HepG2 (cell line): ENCODE results near the gene ALPK3. TPM values are rescaled to one million over a fixed set of nuclear protein-coding genes. Genes with fewer than 3 reads are reported as not detected.

Experiments
- ARNTL ChIP-seq: sonication (generic); formaldehyde crosslinking; IDR thresholded peaks from 2 replicates; pipeline ENCODE4 v1.4.0; 2020; ENCODE audit warnings: mild to moderate bottlenecking, missing genetic modification reagents
- HDAC2 ChIP-seq: sonication (generic); formaldehyde crosslinking; IDR thresholded peaks from 2 replicates; pipeline ENCODE4 v1.4.0; 2020; ENCODE audit warnings: missing genetic modification reagents
- KLF6 ChIP-seq: IDR thresholded peaks from 2 replicates; pipeline ENCODE4 v1.8.0; 2016; ENCODE audit warnings: missing biosample characterization, missing genetic modification reagents
- PCBP1 ChIP-seq: fragments of 200-400 bp; formaldehyde crosslinking; IDR thresholded peaks from 2 replicates; pipeline ENCODE4 v1.6.1; 2017; ENCODE audit warnings: mild to moderate bottlenecking, low read depth, low read length, borderline replicate concordance
- SALL1 ChIP-seq: sonication (generic); formaldehyde crosslinking; IDR thresholded peaks from 2 replicates; pipeline ENCODE4 v1.8.0; 2022; ENCODE audit warnings: mild to moderate bottlenecking, missing genetic modification reagents
- SMC3 ChIP-seq: IDR thresholded peaks from 2 replicates; pipeline ENCODE4 v1.6.1; 2011; ENCODE audit warnings: low read length, improper control_type of control experiment
- SP2 ChIP-seq: sonication (generic); formaldehyde crosslinking; IDR thresholded peaks from 2 replicates; pipeline ENCODE4 v1.5.1; 2020; ENCODE audit warnings: mild to moderate bottlenecking, missing genetic modification reagents
- WIZ ChIP-seq: sonication (generic); formaldehyde crosslinking; IDR thresholded peaks from 2 replicates; pipeline ENCODE4 v1.5.1; 2020; ENCODE audit warnings: mild to moderate bottlenecking, missing genetic modification reagents
- ZNF629 ChIP-seq: sonication (generic); formaldehyde crosslinking; conservative IDR thresholded peaks from 2 replicates; pipeline ENCODE4 v1.5.0; 2020; ENCODE audit warnings: missing genetic modification reagents
- ZNF891 ChIP-seq: sonication (generic); formaldehyde crosslinking; IDR thresholded peaks from 2 replicates; pipeline ENCODE4 v1.5.0; 2020; ENCODE audit warnings: mild to moderate bottlenecking, missing genetic modification reagents
- ZZZ3 ChIP-seq: sonication (generic); formaldehyde crosslinking; IDR thresholded peaks from 2 replicates; pipeline ENCODE4 v1.4.0; 2020; ENCODE audit warnings: missing genetic modification reagents, mild to moderate bottlenecking, borderline replicate concordance
- polyA plus RNA-seq, 8 experiments: library from polyadenylated mRNA; depleted of rRNA in 3 of 8; stranded (reverse) in 7 of 8; unstranded in 1 of 8; fragments of >200 nt; fragmentation: Illumina TruSeq in 4 of 8; extraction: Trizol in 4 of 8; gene quantifications; 2 replicates each; pipeline versions ENCODE4 v1.2.1 to v1.2.3, GENCODE V29; 2011 to 2016; ENCODE audit warnings: low read depth in 4 of 8, missing spikeins in 1 of 8, mixed read lengths in 1 of 8; ENCODE audit not compliant: insufficient read depth in 1 of 8
- total RNA-seq, 5 experiments: library from RNA; depleted of rRNA; stranded (reverse); fragments of >200 nt; fragmentation: Illumina TruSeq; extraction: Trizol; gene quantifications; 2 replicates each; pipeline ENCODE4 v1.2.3, GENCODE V29; 2016; ENCODE audit warnings: low read depth in 1 of 5
- TF ChIP-seq, protein P1 (sequence below): sonication (generic); formaldehyde crosslinking; IDR thresholded peaks from 2 replicates; pipeline ENCODE4 v1.9.0; 2021; ENCODE audit warnings: mild to moderate bottlenecking, missing genetic modification reagents
- TF ChIP-seq, protein P2 (sequence below): sonication (generic); formaldehyde crosslinking; IDR thresholded peaks from 2 replicates; pipeline ENCODE4 v1.5.1; 2020; ENCODE audit warnings: mild to moderate bottlenecking, missing genetic modification reagents, moderate library complexity
- TF ChIP-seq, protein P3 (sequence below): sonication (generic); formaldehyde crosslinking; IDR thresholded peaks from 2 replicates; pipeline ENCODE4 v1.4.0; 2020; ENCODE audit warnings: missing genetic modification reagents
- TF ChIP-seq, protein P4 (sequence below), 2 experiments: sonication (generic) in 1 of 2; formaldehyde crosslinking in 1 of 2; IDR thresholded peaks; 2 replicates each; pipeline versions ENCODE4 v1.4.0 to v1.6.1; 2018 to 2020; ENCODE audit warnings: missing genetic modification reagents in 2 of 2, borderline replicate concordance in 1 of 2, low read depth in 1 of 2, mild to moderate bottlenecking in 1 of 2, missing biosample characterization in 1 of 2

Gene ALPK3
- total and polyA plus RNA-seq, 2 of the 13 experiments (the other 11 are each of a cell fraction or from before 2014, with no cell fraction given), result 0.04 to 0.42 TPM

DNA sequence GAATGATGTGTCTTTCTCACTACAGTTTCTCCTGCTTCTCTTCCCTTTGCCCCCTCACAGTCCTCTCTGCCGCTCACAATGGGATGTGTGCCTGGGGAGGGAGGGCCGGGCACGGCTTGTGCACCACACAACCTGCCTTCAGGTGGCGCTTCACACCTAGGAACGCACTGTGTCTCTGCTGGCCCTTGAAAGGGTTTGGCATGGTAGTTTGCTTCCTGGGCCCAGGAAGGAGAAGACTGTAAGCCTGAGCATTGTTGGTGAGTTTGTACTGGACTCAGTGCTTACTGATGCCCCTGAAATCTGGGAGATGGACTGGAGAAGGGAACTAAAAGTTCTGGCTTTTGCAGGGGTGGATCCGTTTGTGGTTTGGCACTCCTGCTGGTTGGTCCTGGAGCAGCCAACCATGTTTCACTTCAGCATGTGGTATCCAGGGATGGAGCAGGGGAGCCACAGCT, 9.2 kb downstream of the ALPK3 start (continued):
- TF ChIP-seq, protein P1, sequence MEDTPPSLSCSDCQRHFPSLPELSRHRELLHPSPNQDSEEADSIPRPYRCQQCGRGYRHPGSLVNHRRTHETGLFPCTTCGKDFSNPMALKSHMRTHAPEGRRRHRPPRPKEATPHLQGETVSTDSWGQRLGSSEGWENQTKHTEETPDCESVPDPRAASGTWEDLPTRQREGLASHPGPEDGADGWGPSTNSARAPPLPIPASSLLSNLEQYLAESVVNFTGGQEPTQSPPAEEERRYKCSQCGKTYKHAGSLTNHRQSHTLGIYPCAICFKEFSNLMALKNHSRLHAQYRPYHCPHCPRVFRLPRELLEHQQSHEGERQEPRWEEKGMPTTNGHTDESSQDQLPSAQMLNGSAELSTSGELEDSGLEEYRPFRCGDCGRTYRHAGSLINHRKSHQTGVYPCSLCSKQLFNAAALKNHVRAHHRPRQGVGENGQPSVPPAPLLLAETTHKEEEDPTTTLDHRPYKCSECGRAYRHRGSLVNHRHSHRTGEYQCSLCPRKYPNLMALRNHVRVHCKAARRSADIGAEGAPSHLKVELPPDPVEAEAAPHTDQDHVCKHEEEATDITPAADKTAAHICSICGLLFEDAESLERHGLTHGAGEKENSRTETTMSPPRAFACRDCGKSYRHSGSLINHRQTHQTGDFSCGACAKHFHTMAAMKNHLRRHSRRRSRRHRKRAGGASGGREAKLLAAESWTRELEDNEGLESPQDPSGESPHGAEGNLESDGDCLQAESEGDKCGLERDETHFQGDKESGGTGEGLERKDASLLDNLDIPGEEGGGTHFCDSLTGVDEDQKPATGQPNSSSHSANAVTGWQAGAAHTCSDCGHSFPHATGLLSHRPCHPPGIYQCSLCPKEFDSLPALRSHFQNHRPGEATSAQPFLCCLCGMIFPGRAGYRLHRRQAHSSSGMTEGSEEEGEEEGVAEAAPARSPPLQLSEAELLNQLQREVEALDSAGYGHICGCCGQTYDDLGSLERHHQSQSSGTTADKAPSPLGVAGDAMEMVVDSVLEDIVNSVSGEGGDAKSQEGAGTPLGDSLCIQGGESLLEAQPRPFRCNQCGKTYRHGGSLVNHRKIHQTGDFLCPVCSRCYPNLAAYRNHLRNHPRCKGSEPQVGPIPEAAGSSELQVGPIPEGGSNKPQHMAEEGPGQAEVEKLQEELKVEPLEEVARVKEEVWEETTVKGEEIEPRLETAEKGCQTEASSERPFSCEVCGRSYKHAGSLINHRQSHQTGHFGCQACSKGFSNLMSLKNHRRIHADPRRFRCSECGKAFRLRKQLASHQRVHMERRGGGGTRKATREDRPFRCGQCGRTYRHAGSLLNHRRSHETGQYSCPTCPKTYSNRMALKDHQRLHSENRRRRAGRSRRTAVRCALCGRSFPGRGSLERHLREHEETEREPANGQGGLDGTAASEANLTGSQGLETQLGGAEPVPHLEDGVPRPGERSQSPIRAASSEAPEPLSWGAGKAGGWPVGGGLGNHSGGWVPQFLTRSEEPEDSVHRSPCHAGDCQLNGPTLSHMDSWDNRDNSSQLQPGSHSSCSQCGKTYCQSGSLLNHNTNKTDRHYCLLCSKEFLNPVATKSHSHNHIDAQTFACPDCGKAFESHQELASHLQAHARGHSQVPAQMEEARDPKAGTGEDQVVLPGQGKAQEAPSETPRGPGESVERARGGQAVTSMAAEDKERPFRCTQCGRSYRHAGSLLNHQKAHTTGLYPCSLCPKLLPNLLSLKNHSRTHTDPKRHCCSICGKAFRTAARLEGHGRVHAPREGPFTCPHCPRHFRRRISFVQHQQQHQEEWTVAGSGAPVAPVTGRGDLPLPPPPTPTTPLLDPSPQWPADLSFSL (CRISPR knock-in tag), result no peak
- TF ChIP-seq, protein P2, sequence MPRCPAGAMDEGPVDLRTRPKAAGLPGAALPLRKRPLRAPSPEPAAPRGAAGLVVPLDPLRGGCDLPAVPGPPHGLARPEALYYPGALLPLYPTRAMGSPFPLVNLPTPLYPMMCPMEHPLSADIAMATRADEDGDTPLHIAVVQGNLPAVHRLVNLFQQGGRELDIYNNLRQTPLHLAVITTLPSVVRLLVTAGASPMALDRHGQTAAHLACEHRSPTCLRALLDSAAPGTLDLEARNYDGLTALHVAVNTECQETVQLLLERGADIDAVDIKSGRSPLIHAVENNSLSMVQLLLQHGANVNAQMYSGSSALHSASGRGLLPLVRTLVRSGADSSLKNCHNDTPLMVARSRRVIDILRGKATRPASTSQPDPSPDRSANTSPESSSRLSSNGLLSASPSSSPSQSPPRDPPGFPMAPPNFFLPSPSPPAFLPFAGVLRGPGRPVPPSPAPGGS, result no peak
- no peak for TF ChIP-seq SP2 (CRISPR knock-in tag)
- TF ChIP-seq, protein P3, sequence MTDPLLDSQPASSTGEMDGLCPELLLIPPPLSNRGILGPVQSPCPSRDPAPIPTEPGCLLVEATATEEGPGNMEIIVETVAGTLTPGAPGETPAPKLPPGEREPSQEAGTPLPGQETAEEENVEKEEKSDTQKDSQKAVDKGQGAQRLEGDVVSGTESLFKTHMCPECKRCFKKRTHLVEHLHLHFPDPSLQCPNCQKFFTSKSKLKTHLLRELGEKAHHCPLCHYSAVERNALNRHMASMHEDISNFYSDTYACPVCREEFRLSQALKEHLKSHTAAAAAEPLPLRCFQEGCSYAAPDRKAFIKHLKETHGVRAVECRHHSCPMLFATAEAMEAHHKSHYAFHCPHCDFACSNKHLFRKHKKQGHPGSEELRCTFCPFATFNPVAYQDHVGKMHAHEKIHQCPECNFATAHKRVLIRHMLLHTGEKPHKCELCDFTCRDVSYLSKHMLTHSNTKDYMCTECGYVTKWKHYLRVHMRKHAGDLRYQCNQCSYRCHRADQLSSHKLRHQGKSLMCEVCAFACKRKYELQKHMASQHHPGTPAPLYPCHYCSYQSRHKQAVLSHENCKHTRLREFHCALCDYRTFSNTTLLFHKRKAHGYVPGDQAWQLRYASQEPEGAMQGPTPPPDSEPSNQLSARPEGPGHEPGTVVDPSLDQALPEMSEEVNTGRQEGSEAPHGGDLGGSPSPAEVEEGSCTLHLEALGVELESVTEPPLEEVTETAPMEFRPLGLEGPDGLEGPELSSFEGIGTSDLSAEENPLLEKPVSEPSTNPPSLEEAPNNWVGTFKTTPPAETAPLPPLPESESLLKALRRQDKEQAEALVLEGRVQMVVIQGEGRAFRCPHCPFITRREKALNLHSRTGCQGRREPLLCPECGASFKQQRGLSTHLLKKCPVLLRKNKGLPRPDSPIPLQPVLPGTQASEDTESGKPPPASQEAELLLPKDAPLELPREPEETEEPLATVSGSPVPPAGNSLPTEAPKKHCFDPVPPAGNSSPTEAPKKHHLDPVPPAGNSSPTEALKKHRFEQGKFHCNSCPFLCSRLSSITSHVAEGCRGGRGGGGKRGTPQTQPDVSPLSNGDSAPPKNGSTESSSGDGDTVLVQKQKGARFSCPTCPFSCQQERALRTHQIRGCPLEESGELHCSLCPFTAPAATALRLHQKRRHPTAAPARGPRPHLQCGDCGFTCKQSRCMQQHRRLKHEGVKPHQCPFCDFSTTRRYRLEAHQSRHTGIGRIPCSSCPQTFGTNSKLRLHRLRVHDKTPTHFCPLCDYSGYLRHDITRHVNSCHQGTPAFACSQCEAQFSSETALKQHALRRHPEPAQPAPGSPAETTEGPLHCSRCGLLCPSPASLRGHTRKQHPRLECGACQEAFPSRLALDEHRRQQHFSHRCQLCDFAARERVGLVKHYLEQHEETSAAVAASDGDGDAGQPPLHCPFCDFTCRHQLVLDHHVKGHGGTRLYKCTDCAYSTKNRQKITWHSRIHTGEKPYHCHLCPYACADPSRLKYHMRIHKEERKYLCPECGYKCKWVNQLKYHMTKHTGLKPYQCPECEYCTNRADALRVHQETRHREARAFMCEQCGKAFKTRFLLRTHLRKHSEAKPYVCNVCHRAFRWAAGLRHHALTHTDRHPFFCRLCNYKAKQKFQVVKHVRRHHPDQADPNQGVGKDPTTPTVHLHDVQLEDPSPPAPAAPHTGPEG (CRISPR knock-in tag), result no peak
- TF ChIP-seq ARNTL (CRISPR knock-in tag), result no peak
- no peak for TF ChIP-seq ZNF629
- 0 out of 2 replicates have a peak, but pooled peaks have one; percentile 52 for TF ChIP-seq SALL1
- TF ChIP-seq KLF6 (CRISPR knock-in tag), result 0 out of 2 replicates have a peak, but pooled peaks have one; percentile 23
- TF ChIP-seq WIZ (CRISPR knock-in tag), result no peak
- TF ChIP-seq ZNF891 (CRISPR knock-in tag), result no peak
- no peak for TF ChIP-seq ZZZ3 (CRISPR knock-in tag)
- TF ChIP-seq SMC3, result peak; percentile 73
- TF ChIP-seq PCBP1, result no peak
- TF ChIP-seq, protein P4, sequence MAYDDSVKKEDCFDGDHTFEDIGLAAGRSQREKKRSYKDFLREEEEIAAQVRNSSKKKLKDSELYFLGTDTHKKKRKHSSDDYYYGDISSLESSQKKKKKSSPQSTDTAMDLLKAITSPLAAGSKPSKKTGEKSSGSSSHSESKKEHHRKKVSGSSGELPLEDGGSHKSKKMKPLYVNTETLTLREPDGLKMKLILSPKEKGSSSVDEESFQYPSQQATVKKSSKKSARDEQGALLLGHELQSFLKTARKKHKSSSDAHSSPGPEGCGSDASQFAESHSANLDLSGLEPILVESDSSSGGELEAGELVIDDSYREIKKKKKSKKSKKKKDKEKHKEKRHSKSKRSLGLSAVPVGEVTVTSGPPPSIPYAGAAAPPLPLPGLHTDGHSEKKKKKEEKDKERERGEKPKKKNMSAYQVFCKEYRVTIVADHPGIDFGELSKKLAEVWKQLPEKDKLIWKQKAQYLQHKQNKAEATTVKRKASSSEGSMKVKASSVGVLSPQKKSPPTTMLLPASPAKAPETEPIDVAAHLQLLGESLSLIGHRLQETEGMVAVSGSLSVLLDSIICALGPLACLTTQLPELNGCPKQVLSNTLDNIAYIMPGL (CRISPR knock-in tag; IDR thresholded peaks at IDR 0.05; ENCODE audit: borderline replicate concordance in 1 of 2, low read depth in 1 of 2), result peak; percentile 47 to 90; a peak in 3 of 4 replicates
- TF ChIP-seq HDAC2, result no peak
